ENCODE measurements around the gene FMR1NB. TPM values are rescaled to one million over a fixed set of nuclear protein-coding genes. Genes with fewer than 3 reads are reported as not detected.

FMR1NB gene
- total and polyA plus RNA-seq, 9 donors, result 0.36 TPM; not detected in 8

DNA sequence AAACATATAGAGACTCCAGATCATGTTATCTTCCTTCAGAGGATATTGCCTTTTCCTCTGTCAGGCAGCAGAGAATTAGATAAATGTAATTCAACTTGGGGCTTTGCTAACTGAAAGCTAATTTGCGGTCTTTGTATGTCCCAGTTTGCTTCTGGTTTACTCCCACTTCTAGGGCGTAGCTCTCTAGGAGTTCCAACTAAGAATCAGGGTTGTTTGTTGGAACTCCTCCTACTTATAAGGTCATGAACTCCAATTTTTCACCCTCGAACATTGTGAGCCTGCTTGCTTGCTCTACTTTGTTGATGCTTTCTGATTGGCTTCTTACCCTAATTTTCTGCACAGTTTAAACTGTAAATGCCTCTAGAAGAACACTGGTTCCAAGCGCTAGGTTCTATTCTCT, 66.1 kb downstream of the FMR1NB start:
- H3K27ac ChIP-seq, result no peak overlapping the region
- no peaks in the 10 kb centered on the region for H3K4me1 ChIP-seq (ENCODE audit: insufficient read depth)
- no peaks in the 10 kb centered on the region for H3K36me3 ChIP-seq
- 38 to 49% (median 43%) methylated on average over 4 of the region's 4 CpGs for WGBS, 3 donors
- no peaks in the 10 kb centered on the region for H3K9me3 ChIP-seq
- TF ChIP-seq POLR2A (IDR thresholded peaks at IDR 0.05) (no peak), CTCF (IDR thresholded peaks at IDR 0.05) (no peak), EP300 (IDR thresholded peaks at IDR 0.05) (no peak)
- intact Hi-C loops (cut with DNase I), result no loop called here
- no peak overlapping the region for H3K4me3 ChIP-seq
- no peak for DNase-seq
- no peaks in the 10 kb centered on the region for H3K27me3 ChIP-seq

GRCh38 chrX:148049441-148049840, 68.3 kb downstream of the FMR1NB start:
- TF ChIP-seq EP300 (IDR thresholded peaks at IDR 0.05), result no peak
- TF ChIP-seq POLR2A (IDR thresholded peaks at IDR 0.05), result no peak
- TF ChIP-seq CTCF (IDR thresholded peaks at IDR 0.05), result no peak
- no peaks in the 10 kb centered on the region for H3K4me1 ChIP-seq (ENCODE audit: insufficient read depth)
- no peak overlapping the region for H3K4me3 ChIP-seq
- H3K27me3 ChIP-seq, result no peaks in the 10 kb centered on the region
- intact Hi-C loops (cut with DNase I), result no loop called here
- no peaks in the 10 kb centered on the region for H3K9me3 ChIP-seq
- DNase-seq, result no peak
- H3K27ac ChIP-seq, result no peak overlapping the region
- H3K36me3 ChIP-seq, result no peaks in the 10 kb centered on the region
- 20 to 26% (median 23%) methylated on average over 4 of the region's 4 CpGs for WGBS, 3 donors

- intact Hi-C loops (cut with DNase I), result no loop called here
- no peak for DNase-seq
- H3K4me3 ChIP-seq, result no peak overlapping the region
- no peaks in the 10 kb centered on the region for H3K4me1 ChIP-seq (ENCODE audit: insufficient read depth)
- no peaks in the 10 kb centered on the region for H3K9me3 ChIP-seq
- H3K27ac ChIP-seq, result no peak overlapping the region
- TF ChIP-seq POLR2A (IDR thresholded peaks at IDR 0.05) (no peak), CTCF (IDR thresholded peaks at IDR 0.05) (no peak), EP300 (IDR thresholded peaks at IDR 0.05) (no peak)
- no peaks in the 10 kb centered on the region for H3K27me3 ChIP-seq
- 75 to 82% (median 79%) methylated on average over 35 of the region's 35 CpGs for WGBS, 3 donors
- no peaks in the 10 kb centered on the region for H3K36me3 ChIP-seq
Observed at GRCh38 chrX:148051973-148052372, 70.8 kb downstream of the FMR1NB start.

DNA sequence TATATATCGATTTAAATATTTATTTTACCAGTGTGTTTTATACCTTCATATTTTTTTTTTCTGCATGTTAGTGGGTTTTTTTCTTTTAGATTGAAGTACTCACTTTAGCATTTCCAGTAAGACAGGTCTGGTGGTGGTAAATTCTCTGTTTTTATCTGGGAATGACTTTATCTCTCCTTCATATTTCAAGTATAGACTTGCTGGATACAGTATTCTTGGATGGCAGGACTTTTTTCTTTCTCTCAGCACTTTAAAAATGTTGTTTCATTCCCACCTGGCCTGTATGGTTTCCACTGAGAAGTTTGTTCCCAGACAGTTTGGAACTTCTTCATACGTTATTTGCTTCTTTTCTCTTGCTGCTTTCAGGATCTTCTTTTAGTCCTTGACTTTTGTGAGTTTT, 86.1 kb downstream of the FMR1NB start:
- no peaks in the 10 kb centered on the region for H3K36me3 ChIP-seq
- TF ChIP-seq CTCF (IDR thresholded peaks at IDR 0.05) (no peak), POLR2A (IDR thresholded peaks at IDR 0.05) (no peak), EP300 (IDR thresholded peaks at IDR 0.05) (no peak)
- no peaks in the 10 kb centered on the region for H3K4me1 ChIP-seq (ENCODE audit: insufficient read depth)
- H3K27ac ChIP-seq, result no peak overlapping the region
- no peak overlapping the region for H3K4me3 ChIP-seq
- WGBS, 3 donors, result 78 to 88% (median 84%) methylated on average over 2 of the region's 2 CpGs
- H3K27me3 ChIP-seq, result no peaks in the 10 kb centered on the region
- no peak for DNase-seq
- intact Hi-C loops (cut with DNase I), result no loop called here
- H3K9me3 ChIP-seq, result no peaks in the 10 kb centered on the region

All from ovary (tissue), 9 donors.